ENCODE data around the gene CTNNAL1. TPM values are rescaled to one million over a fixed set of nuclear protein-coding genes. Genes with fewer than 3 reads are reported as not detected.

The CTNNAL1 gene
- total and polyA plus RNA-seq, 2 of the 8 experiments (the other 6 are each of a cell fraction or from before 2014, with no cell fraction given), result 23.2 to 66.1 TPM

DNA sequence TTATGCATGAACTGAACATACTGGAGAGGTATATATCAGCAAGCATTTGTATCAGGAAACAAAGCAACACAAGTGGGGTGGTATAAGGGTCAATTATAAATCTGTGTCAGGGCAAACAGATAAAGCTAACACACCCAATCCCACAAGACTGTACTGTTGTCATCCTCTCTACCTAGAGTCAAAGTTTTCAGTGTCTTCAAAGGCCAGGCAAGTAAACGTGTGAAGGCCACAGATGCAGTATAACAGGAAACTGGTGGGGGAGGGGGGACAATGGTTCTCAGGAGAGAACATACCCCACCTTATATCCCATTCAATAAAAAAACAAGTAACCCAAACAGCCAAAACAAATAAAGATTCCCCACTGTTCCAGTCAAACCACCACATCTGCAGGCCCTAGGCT lies 101.5 kb downstream of the CTNNAL1 start:
- Histone ChIP-seq H4K8ac (ENCODE audit: extremely low read depth, insufficient read depth, low read length) (no peak overlapping the region), H2BK15ac (ENCODE audit: low read length) (no peak overlapping the region), H4K20me1 (replicated peaks in 1 of 2; ENCODE audit: control insufficient read depth in 1 of 2, insufficient read depth in 2 of 2, low read length in 2 of 2) (peaks cover 1 to 3% of the 10 kb centered on the region in 2 experiments), H3K4ac (replicated peaks; ENCODE audit: insufficient read length, low read depth, low read length) (no peak overlapping the region), H3K36me3 (ENCODE audit: control insufficient read depth in 2 of 4, insufficient read depth in 4 of 4, low read length in 3 of 4) (peaks cover 5 to 58% (median 25%) of the 10 kb centered on the region in 4 experiments; a peak in 7 of 8 replicates), H3K56ac (replicated peaks; ENCODE audit: insufficient read length, low read depth, low read length) (no peak overlapping the region), H3K27me3 (replicated peaks in 1 of 4; ENCODE audit: control insufficient read depth in 3 of 4, extremely low read depth in 1 of 4, insufficient read depth in 3 of 4, low read length in 3 of 4) (no peaks in the 10 kb centered on the region), H4K91ac (replicated peaks; ENCODE audit: insufficient read length, low read length) (no peak overlapping the region), H3K79me1 (ENCODE audit: low read depth, low read length) (no peaks in the 10 kb centered on the region), H3K14ac (ENCODE audit: insufficient read length) (no peak overlapping the region), H2BK12ac (ENCODE audit: low read depth, low read length) (no peak overlapping the region), H3K79me2 (ENCODE audit: control insufficient read depth in 1 of 2, insufficient read depth in 2 of 2, low read length in 2 of 2) (no peaks in the 10 kb centered on the region), H2AK5ac (ENCODE audit: low read depth, low read length) (no peak overlapping the region), H2BK120ac (replicated peaks; ENCODE audit: low read depth, low read length) (no peak overlapping the region), H2AFZ (ENCODE audit: low read length) (no peak overlapping the region), H3K4me3 (ENCODE audit: extremely low read depth in 1 of 4, insufficient read depth in 2 of 4, low read depth in 3 of 4, low read length in 4 of 4) (no peak overlapping the region), H3K4me2 (ENCODE audit: insufficient read depth in 1 of 2, low read depth in 2 of 2, low read length in 2 of 2) (no peak overlapping the region), H3K18ac (ENCODE audit: extremely low read depth, low read length) (no peak overlapping the region), H3K23ac (ENCODE audit: insufficient read length) (no peak overlapping the region), H3K27ac (ENCODE audit: low read depth, low read length) (no peak overlapping the region), H4K5ac (ENCODE audit: insufficient read length, low read depth, low read length) (no peak overlapping the region), H2BK5ac (ENCODE audit: low read depth, low read length) (no peak overlapping the region), H2BK20ac (ENCODE audit: low read length) (no peak overlapping the region), H3K9ac (replicated peaks in 1 of 4; ENCODE audit: extremely low read depth in 1 of 4, low read depth in 3 of 4, low read length in 3 of 4) (no peak overlapping the region), H3K9me3 (ENCODE audit: insufficient read depth in 2 of 2, low read depth in 1 of 2, low read length in 1 of 2) (no peaks in the 10 kb centered on the region), H3K4me1 (replicated peaks in 1 of 4; ENCODE audit: control insufficient read depth in 3 of 4, insufficient read depth in 4 of 4, low read length in 3 of 4) (no peaks in the 10 kb centered on the region), H3K23me2 (ENCODE audit: low read depth, low read length) (no peaks in the 10 kb centered on the region)
- WGBS, 2 experiments (ENCODE audit: extremely low coverage in 1 of 2, insufficient coverage in 1 of 2, insufficient read length in 1 of 2, insufficient replicate concordance in 2 of 2, low coverage in 1 of 2, low lambda C conversion rate in 2 of 2, missing lambda C conversion rate in 1 of 2), result 86% methylated on average over 1 of the region's 1 CpG; no CpG with 5 or more reads in 1 of the 2 experiments
- CTCF ChIA-PET (ENCODE audit: partially characterized antibody), result interaction anchor here (0.5 to 0.8 kb wide), 3 partner anchors 8 to 13 kb away, joined by 3 to 4 read pairs (median 3); no protein-coding TSS in a partner anchor
- POLR2A ChIA-PET (ENCODE audit: partially characterized antibody), result no interaction called here
- FAIRE-seq, result no peak
- no peak for DNase-seq (ENCODE audit: low read depth in 1 of 2, low spot score in 2 of 2)
- TF ChIP-seq ZNF274 (IDR thresholded peaks at IDR 0.05; ENCODE audit: borderline replicate concordance, extremely low read depth, low read length), result no peak
- TF ChIP-seq, protein P1, sequence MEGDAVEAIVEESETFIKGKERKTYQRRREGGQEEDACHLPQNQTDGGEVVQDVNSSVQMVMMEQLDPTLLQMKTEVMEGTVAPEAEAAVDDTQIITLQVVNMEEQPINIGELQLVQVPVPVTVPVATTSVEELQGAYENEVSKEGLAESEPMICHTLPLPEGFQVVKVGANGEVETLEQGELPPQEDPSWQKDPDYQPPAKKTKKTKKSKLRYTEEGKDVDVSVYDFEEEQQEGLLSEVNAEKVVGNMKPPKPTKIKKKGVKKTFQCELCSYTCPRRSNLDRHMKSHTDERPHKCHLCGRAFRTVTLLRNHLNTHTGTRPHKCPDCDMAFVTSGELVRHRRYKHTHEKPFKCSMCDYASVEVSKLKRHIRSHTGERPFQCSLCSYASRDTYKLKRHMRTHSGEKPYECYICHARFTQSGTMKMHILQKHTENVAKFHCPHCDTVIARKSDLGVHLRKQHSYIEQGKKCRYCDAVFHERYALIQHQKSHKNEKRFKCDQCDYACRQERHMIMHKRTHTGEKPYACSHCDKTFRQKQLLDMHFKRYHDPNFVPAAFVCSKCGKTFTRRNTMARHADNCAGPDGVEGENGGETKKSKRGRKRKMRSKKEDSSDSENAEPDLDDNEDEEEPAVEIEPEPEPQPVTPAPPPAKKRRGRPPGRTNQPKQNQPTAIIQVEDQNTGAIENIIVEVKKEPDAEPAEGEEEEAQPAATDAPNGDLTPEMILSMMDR (IDR thresholded peaks at IDR 0.05; ENCODE audit: control extremely low read depth in 1 of 3, insufficient read depth in 1 of 3, low read depth in 1 of 3, low read length in 3 of 3), result no peak
- TF ChIP-seq, protein P2, sequence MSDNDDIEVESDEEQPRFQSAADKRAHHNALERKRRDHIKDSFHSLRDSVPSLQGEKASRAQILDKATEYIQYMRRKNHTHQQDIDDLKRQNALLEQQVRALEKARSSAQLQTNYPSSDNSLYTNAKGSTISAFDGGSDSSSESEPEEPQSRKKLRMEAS (IDR thresholded peaks at IDR 0.05), result no peak
- TF ChIP-seq SAP30 (IDR thresholded peaks at IDR 0.05; ENCODE audit: insufficient read depth, insufficient replicate concordance, low read length), result no peak
- TF ChIP-seq CBX8 (IDR thresholded peaks at IDR 0.05; ENCODE audit: borderline replicate concordance, low read depth, low read length), result no peak
- TF ChIP-seq MAFK (IDR thresholded peaks at IDR 0.05; ENCODE audit: low read depth, low read length), result no peak
- TF ChIP-seq, protein P3, sequence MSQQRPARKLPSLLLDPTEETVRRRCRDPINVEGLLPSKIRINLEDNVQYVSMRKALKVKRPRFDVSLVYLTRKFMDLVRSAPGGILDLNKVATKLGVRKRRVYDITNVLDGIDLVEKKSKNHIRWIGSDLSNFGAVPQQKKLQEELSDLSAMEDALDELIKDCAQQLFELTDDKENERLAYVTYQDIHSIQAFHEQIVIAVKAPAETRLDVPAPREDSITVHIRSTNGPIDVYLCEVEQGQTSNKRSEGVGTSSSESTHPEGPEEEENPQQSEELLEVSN (IDR thresholded peaks at IDR 0.05), result no peak
- TF ChIP-seq KDM5A (IDR thresholded peaks at IDR 0.05; ENCODE audit: low read length), result no peak
